WTC11 (cell line): ENCODE data around the gene FOCAD. TPM values are rescaled to one million over a fixed set of nuclear protein-coding genes. Genes with fewer than 3 reads are reported as not detected.

Experiments used
- ATAC-seq: fragments of 200-7000 bp; cut with Tn5 transposase; 2 replicates; pipeline ENCODE4 v1.10.0; 2021; ENCODE audit warnings: mild to moderate bottlenecking, moderate library complexity
- CTCF ChIA-PET: fragments of 300-600 bp; sonication (Branson Sonifier 250); formaldehyde crosslinking; loops from one replicate; lab custom pipeline; 2021; ENCODE audit warnings: antibody characterized with exemption; lab: Charles Lee
- POLR2A ChIA-PET: fragments of 350-600 bp; sonication (Branson Sonifier 250); formaldehyde crosslinking; loops from one replicate; lab custom pipeline; 2021; ENCODE audit warnings: antibody characterized with exemption; lab: Charles Lee
- DNase-seq: peaks from one replicate; pipeline ENCODE4 v3.0.0; 2021; ENCODE audit warnings: low spot score
- H3K27ac Mint-ChIP-seq: 2 replicates; pipeline ENCODE4 v1.8.0; 2021; ENCODE audit warnings: mixed read lengths
- H3K27me3 Mint-ChIP-seq: 2 replicates; pipeline ENCODE4 v1.8.0; 2021; ENCODE audit warnings: low read depth, mild to moderate bottlenecking, moderate library complexity, mixed read lengths
- H3K36me3 Mint-ChIP-seq: 2 replicates; pipeline ENCODE4 v1.8.0; 2021; ENCODE audit warnings: mixed read lengths
- H3K4me1 Mint-ChIP-seq: 2 replicates; pipeline ENCODE4 v1.8.0; 2022; ENCODE audit warnings: mixed read lengths
- H3K4me3 Mint-ChIP-seq: 2 replicates; pipeline ENCODE4 v1.8.0; 2021; ENCODE audit warnings: mild to moderate bottlenecking, moderate library complexity, mixed read lengths
- H3K9me3 Mint-ChIP-seq: 2 replicates; pipeline ENCODE4 v1.8.0; 2021; ENCODE audit warnings: mixed read lengths
- AR ChIP-seq: fragments of 250-450 bp; sonication (Bioruptor Pico); IDR thresholded peaks from 2 replicates; pipeline ENCODE4 v1.9.0; 2021; ENCODE audit warnings: mild to moderate bottlenecking
- ATF1 ChIP-seq: sonication (generic); formaldehyde crosslinking; IDR thresholded peaks from 2 replicates; pipeline ENCODE4 v1.8.1; 2023; ENCODE audit warnings: mild to moderate bottlenecking, moderate library complexity, missing genetic modification reagents
- E2F1 ChIP-seq: sonication (generic); formaldehyde crosslinking; IDR thresholded peaks from 2 replicates; pipeline ENCODE4 v1.8.0; 2022; ENCODE audit warnings: mild to moderate bottlenecking, missing genetic modification reagents
- E2F4 ChIP-seq: sonication (generic); formaldehyde crosslinking; IDR thresholded peaks from 2 replicates; pipeline ENCODE4 v1.8.1; 2022; ENCODE audit warnings: low read depth, mild to moderate bottlenecking, moderate library complexity, missing genetic modification reagents, borderline replicate concordance
- ELF4 ChIP-seq: sonication (generic); formaldehyde crosslinking; IDR thresholded peaks from 2 replicates; pipeline ENCODE4 v1.8.1; 2022; ENCODE audit warnings: low read depth, mild to moderate bottlenecking, moderate library complexity, missing genetic modification reagents
- FOXK1 ChIP-seq: sonication (generic); formaldehyde crosslinking; IDR thresholded peaks from 2 replicates; pipeline ENCODE4 v1.8.0; 2022; ENCODE audit warnings: mild to moderate bottlenecking, moderate library complexity, missing genetic modification reagents
- FOXP4 ChIP-seq: sonication (generic); formaldehyde crosslinking; IDR thresholded peaks from 2 replicates; pipeline ENCODE4 v1.8.0; 2022; ENCODE audit warnings: mild to moderate bottlenecking, missing genetic modification reagents
- HMGA2 ChIP-seq: fragments of 250-450 bp; sonication (Bioruptor Pico); IDR thresholded peaks from 2 replicates; pipeline ENCODE4 v1.4.0; 2021; ENCODE audit warnings: mild to moderate bottlenecking, moderate library complexity
- HMGXB4 ChIP-seq: sonication (generic); formaldehyde crosslinking; IDR thresholded peaks from 2 replicates; pipeline ENCODE4 v1.8.1; 2023; ENCODE audit warnings: mild to moderate bottlenecking, moderate library complexity, missing genetic modification reagents
- MXD4 ChIP-seq: fragments of 250-450 bp; sonication (Bioruptor Pico); IDR thresholded peaks from 2 replicates; pipeline ENCODE4 v1.8.0; 2021; ENCODE audit warnings: mild to moderate bottlenecking, moderate library complexity, borderline replicate concordance
- SOX15 ChIP-seq: fragments of 250-450 bp; sonication (Bioruptor Pico); IDR thresholded peaks from 2 replicates; pipeline ENCODE4 v1.9.0; 2021; ENCODE audit warnings: mild to moderate bottlenecking
- ZNF281 ChIP-seq: sonication (generic); formaldehyde crosslinking; IDR thresholded peaks from 2 replicates; pipeline ENCODE4 v1.8.0; 2023; ENCODE audit warnings: mild to moderate bottlenecking, missing genetic modification reagents
- ZNF512 ChIP-seq: sonication (generic); formaldehyde crosslinking; IDR thresholded peaks from 2 replicates; pipeline ENCODE4 v1.8.1; 2022; ENCODE audit warnings: missing genetic modification reagents, borderline replicate concordance
- ZNF671 ChIP-seq: fragments of 250-450 bp; sonication (Bioruptor Pico); IDR thresholded peaks from 2 replicates; pipeline ENCODE4 v1.8.0; 2021; ENCODE audit warnings: mild to moderate bottlenecking
- total RNA-seq: library from RNA; stranded (reverse); gene quantifications from 3 replicates; pipeline ENCODE4 v1.2.3, GENCODE V29; 2021

FOCAD gene
- total RNA-seq, 1 experiment from 2014 or later = 34.3 TPM

GRCh38 chr9:20784196-20784595, 100.1 kb downstream of the FOCAD start:
- 0 out of 2 replicates have a peak overlapping the region, but pooled peaks have one; percentile 4 for H3K4me3 Mint-ChIP-seq
- TF ChIP-seq E2F4 (CRISPR knock-in tag) = no peak
- POLR2A ChIA-PET = interaction anchor here (0.6 kb wide), 1 partner anchor 147 kb away, joined by 3 read pairs; no protein-coding TSS in a partner anchor
- H3K4me1 Mint-ChIP-seq = peaks cover 38% of the 10 kb centered on the region
- no peaks in the 10 kb centered on the region for H3K9me3 Mint-ChIP-seq
- CTCF ChIA-PET = interaction anchor here (0.6 to 1.5 kb wide), 2 partner anchors 159 to 217 kb away, joined by 3 read pairs; no protein-coding TSS in a partner anchor
- no peaks in the 10 kb centered on the region for H3K36me3 Mint-ChIP-seq
- DNase-seq (no peak), ATAC-seq (peak; percentile 70)
- H3K27me3 Mint-ChIP-seq = no peaks in the 10 kb centered on the region
- peak overlapping the region; percentile 2; the same call in 1 of the 2 replicates for H3K27ac Mint-ChIP-seq

- ChIA-PET CTCF (no interaction called here), POLR2A (no interaction called here)
- ATAC-seq = no peak
- DNase-seq = no peak
- Mint-ChIP-seq H3K9me3 (no peaks in the 10 kb centered on the region), H3K27ac (no peak overlapping the region), H3K36me3 (peaks cover 13% of the 10 kb centered on the region), H3K27me3 (no peaks in the 10 kb centered on the region), H3K4me3 (no peak overlapping the region), H3K4me1 (peaks cover 38% of the 10 kb centered on the region)
- no peak for TF ChIP-seq MXD4 (CRISPR knock-in tag)
- TF ChIP-seq FOXP4 = no peak
- TF ChIP-seq ELF4 (CRISPR knock-in tag) = no peak
- no peak for TF ChIP-seq HMGXB4 (CRISPR knock-in tag)
- no peak for TF ChIP-seq AR (CRISPR knock-in tag)
- no peak for TF ChIP-seq E2F4 (CRISPR knock-in tag)
- TF ChIP-seq HMGA2 (CRISPR knock-in tag) = no peak
- TF ChIP-seq FOXK1 (CRISPR knock-in tag) = no peak
- no peak for TF ChIP-seq E2F1 (CRISPR knock-in tag)
- no peak for TF ChIP-seq SOX15 (CRISPR knock-in tag)
- TF ChIP-seq ZNF281 = no peak
- no peak for TF ChIP-seq ZNF671 (CRISPR knock-in tag)
- TF ChIP-seq ATF1 (CRISPR knock-in tag) = no peak
- TF ChIP-seq ZNF512 (CRISPR knock-in tag) = no peak
Observed at GRCh38 chr9:20786807-20787206, 102.7 kb downstream of the FOCAD start.
